ENCODE results near the gene CCDC88A. TPM values are rescaled to one million over a fixed set of nuclear protein-coding genes. Genes with fewer than 3 reads are reported as not detected.
"Not testable (repeated sequence)": the region's sequence is repeated elsewhere in the genome, so short reads cannot be mapped to it uniquely, and the experiment has no call there.

Gene CCDC88A
- total RNA-seq, 2 donors from 2014 or later: 49.0 to 50.4 TPM

DNA sequence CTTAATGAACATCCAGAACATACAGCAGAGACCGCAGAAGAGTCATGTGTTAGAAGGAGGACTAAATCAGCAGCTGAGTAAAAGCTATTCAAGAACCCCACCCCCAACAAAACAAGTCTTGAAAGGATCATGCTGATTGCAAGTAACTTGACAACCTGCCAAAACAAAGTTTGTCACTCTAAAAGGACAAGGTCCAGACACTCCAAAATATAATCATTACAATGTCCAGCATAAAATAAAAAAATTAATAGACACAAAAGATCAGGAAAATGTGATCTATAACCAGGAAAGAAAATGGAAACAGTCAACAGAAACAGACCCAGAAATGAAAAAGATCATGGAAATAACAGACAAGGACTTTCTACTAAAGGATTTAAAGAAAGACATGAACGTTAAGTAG lies 28.5 kb downstream of the CCDC88A start:
- ATAC-seq (no peak), DNase-seq (no peak)
- no peak overlapping the region for H3K27ac ChIP-seq
- no peak for TF ChIP-seq POLR2A (IDR thresholded peaks at IDR 0.05)
- TF ChIP-seq CTCF (IDR thresholded peaks at IDR 0.05): no peak
- H3K9me3 ChIP-seq: no peaks in the 10 kb centered on the region
- H3K4me3 ChIP-seq: no peak overlapping the region
- no peaks in the 10 kb centered on the region for H3K4me1 ChIP-seq
- intact Hi-C loops (cut with DNase I): no loop called here
- no peaks in the 10 kb centered on the region for H3K36me3 ChIP-seq (replicated peaks in 1 of 2; ENCODE audit: insufficient read depth in 1 of 2, low read depth in 2 of 2)
- H3K27me3 ChIP-seq: no peaks in the 10 kb centered on the region
- WGBS, 2 donors: 79 to 82% methylated on average over 2 of the region's 2 CpGs

DNA sequence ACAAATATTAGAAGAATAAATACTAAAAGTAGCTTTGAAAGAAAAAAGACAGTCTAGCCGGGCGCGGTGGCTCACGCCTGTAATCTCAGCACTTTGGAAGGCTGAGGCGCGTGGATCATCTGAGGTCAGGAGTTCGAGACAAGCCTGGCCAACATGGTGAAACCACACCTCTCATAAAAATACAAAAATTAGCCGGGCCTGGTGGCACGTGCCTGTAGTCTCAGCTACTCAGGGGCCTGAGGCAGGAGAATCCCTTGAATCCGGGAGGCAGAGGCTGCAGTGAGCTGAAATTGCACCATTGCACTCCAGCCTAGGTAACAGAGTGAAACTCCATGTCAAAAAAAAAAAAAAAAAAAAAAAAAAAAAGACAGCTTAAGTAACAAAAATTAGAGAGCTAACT lies 34.1 kb downstream of the CCDC88A start:
- H3K4me3 ChIP-seq; H3K36me3 ChIP-seq (replicated peaks in 1 of 2; ENCODE audit: insufficient read depth in 1 of 2, low read depth in 2 of 2); ATAC-seq; H3K9me3 ChIP-seq; H3K27ac ChIP-seq; intact Hi-C loops (cut with DNase I); H3K4me1 ChIP-seq; DNase-seq; H3K27me3 ChIP-seq: not testable (repeated sequence)
- WGBS, 2 donors: 89 to 93% methylated on average over 10 of the region's 10 CpGs

DNA sequence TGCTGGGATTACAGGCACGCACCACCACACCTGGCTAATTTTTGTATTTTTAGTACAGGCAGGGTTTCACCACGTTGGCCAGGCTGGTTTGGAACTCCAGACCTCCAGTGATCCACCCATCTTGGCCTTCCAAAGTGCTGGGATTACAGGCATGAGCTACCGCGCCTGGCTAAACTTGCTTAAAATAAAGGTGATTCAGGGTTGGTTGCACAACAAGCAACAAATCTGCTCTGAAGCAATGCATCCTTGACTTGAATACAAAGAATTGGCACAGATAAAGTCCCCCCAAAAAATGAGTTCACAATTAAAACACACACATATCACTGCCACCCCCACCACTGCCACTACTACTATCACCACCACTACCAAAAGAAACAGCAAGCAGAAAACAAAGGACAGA lies 34.9 kb downstream of the CCDC88A start:
- H3K4me1 ChIP-seq: no peaks in the 10 kb centered on the region
- H3K4me3 ChIP-seq: no peak overlapping the region
- intact Hi-C loops (cut with DNase I): no loop called here
- TF ChIP-seq POLR2A (IDR thresholded peaks at IDR 0.05) (no peak), CTCF (IDR thresholded peaks at IDR 0.05) (no peak)
- no peaks in the 10 kb centered on the region for H3K9me3 ChIP-seq
- H3K36me3 ChIP-seq (replicated peaks in 1 of 2; ENCODE audit: insufficient read depth in 1 of 2, low read depth in 2 of 2): no peaks in the 10 kb centered on the region
- DNase-seq: no peak
- H3K27ac ChIP-seq: no peak overlapping the region
- 94 to 96% methylated on average over 4 of the region's 4 CpGs for WGBS, 2 donors
- no peak for ATAC-seq
- no peaks in the 10 kb centered on the region for H3K27me3 ChIP-seq

- Histone ChIP-seq H3K4me1 (no peaks in the 10 kb centered on the region), H3K27me3 (no peaks in the 10 kb centered on the region), H3K4me3 (no peak overlapping the region), H3K27ac (no peak overlapping the region), H3K36me3 (replicated peaks in 1 of 2; ENCODE audit: insufficient read depth in 1 of 2, low read depth in 2 of 2) (no peaks in the 10 kb centered on the region), H3K9me3 (no peaks in the 10 kb centered on the region)
- DNase-seq (no peak), ATAC-seq (no peak)
- intact Hi-C loops (cut with DNase I): no loop called here
- TF ChIP-seq POLR2A (IDR thresholded peaks at IDR 0.05) (no peak), CTCF (IDR thresholded peaks at IDR 0.05) (no peak)
Measured at GRCh38 chr2:55371376-55371775, 48.3 kb downstream of the CCDC88A start.

DNA sequence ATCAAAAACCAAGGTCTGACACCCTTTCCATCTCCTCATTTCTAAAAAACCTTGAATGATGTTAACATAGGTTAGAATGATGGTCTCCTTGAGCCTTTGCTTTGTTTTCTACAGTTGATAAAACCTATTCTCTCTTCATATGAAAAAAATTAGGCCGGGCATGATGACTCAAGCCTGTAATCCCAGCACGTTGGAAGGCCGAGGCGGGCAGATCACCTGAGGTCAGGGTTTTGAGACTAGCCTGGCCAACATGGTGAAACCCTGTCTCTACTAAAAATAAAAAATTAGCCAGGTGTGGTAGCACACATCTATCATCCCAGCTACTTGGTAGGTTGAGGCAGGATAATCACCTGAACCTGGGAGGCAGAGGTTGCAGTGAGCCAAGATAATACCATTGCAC lies 49.4 kb downstream of the CCDC88A start:
- intact Hi-C loops (cut with DNase I): no loop called here
- H3K4me1 ChIP-seq: peaks cover 4% of the 10 kb centered on the region
- TF ChIP-seq POLR2A (IDR thresholded peaks at IDR 0.05) (no peak), CTCF (IDR thresholded peaks at IDR 0.05) (no peak)
- H3K27ac ChIP-seq: no peak overlapping the region
- H3K36me3 ChIP-seq (replicated peaks in 1 of 2; ENCODE audit: insufficient read depth in 1 of 2, low read depth in 2 of 2): no peaks in the 10 kb centered on the region
- DNase-seq: no peak
- no peaks in the 10 kb centered on the region for H3K9me3 ChIP-seq
- H3K4me3 ChIP-seq: no peak overlapping the region
- no peak for ATAC-seq
- H3K27me3 ChIP-seq: no peaks in the 10 kb centered on the region
- 92 to 99% methylated on average over 4 of the region's 4 CpGs for WGBS, 2 donors

Measured in body of pancreas (tissue), 4 donors.